SK-N-SH (cell line): Measurements from ENCODE around the gene DEFB118. TPM values are rescaled to one million over a fixed set of nuclear protein-coding genes. Genes with fewer than 3 reads are reported as not detected.

Source experiments
- CTCF ChIA-PET: fragments of 300-600, 350-600 bp; formaldehyde crosslinking; extraction: SDS; loops from one replicate; lab custom pipeline; 2021; lab: Yijun Ruan, JAX
- POLR2A ChIA-PET: fragments of 350-600 bp; sonication (Branson Sonifier 250); formaldehyde crosslinking; extraction: SDS; loops from one replicate; lab custom pipeline; 2020; ENCODE audit warnings: antibody characterized with exemption, inconsistent platforms; lab: Yijun Ruan, JAX
- DNase-seq: peaks from one replicate; pipeline ENCODE4 v3.0.0; 2012
- H2AFZ ChIP-seq: fragments of 200-600 bp; sonication (generic); 2 replicates; pipeline ENCODE4 v1.8.1; 2016; ENCODE audit warnings: antibody characterized with exemption, mild to moderate bottlenecking, low read depth
- H3F3A ChIP-seq: fragments of 200-600 bp; sonication (generic); replicated peaks from 2 replicates; pipeline ENCODE3; 2016; ENCODE audit warnings: antibody characterized with exemption, mild to moderate bottlenecking; ENCODE audit not compliant: insufficient read depth
- H3K27ac ChIP-seq, 2 experiments: fragments of 200-500 bp in 1 of 2; fragments of 200-600 bp in 1 of 2; sonication (Bioruptor generic) in 1 of 2; sonication (generic), shearing (Covaris generic) in 1 of 2; 2 replicates each; pipeline versions ENCODE4 v1.5.1 to v1.6.1; 2014 to 2016; ENCODE audit warnings: low read depth in 2 of 2, inconsistent platforms in 1 of 2, low read length in 1 of 2, mild to moderate bottlenecking in 1 of 2, mixed read lengths in 1 of 2
- H3K27me3 ChIP-seq: fragments of 200-600 bp; sonication (generic), shearing (Covaris generic); 2 replicates; pipeline ENCODE4 v1.6.1; 2016; ENCODE audit warnings: mixed run types; ENCODE audit not compliant: insufficient read depth
- H3K36me3 ChIP-seq, 2 experiments: fragments of 200-500 bp in 1 of 2; fragments of 200-600 bp in 1 of 2; sonication (Bioruptor generic) in 1 of 2; sonication (generic) in 1 of 2; replicated peaks in 1 of 2; 2 replicates each; pipeline versions ENCODE3 to v1.5.1; 2014 to 2016; ENCODE audit warnings: low read length in 1 of 2, mild to moderate bottlenecking in 1 of 2; ENCODE audit not compliant: insufficient read depth in 2 of 2, control insufficient read depth in 1 of 2
- H3K4me1 ChIP-seq, 2 experiments: fragments of 200-500 bp in 1 of 2; fragments of 200-600 bp in 1 of 2; sonication (Bioruptor generic) in 1 of 2; sonication (generic), shearing (Covaris generic) in 1 of 2; 2 replicates each; pipeline versions ENCODE4 v1.5.1 to v1.6.1; 2014 to 2016; ENCODE audit warnings: low read depth in 1 of 2, low read length in 1 of 2, mixed run types in 1 of 2; ENCODE audit not compliant: insufficient read depth in 2 of 2, control insufficient read depth in 1 of 2
- H3K4me2 ChIP-seq: fragments of 200-600 bp; sonication (generic), shearing (Covaris generic); 2 replicates; pipeline ENCODE4 v1.6.1; 2017; ENCODE audit warnings: mixed run types
- H3K4me3 ChIP-seq, 2 experiments: fragments of 200-500 bp in 1 of 2; fragments of 200-600 bp in 1 of 2; sonication (Bioruptor generic) in 1 of 2; sonication (generic), shearing (Covaris generic) in 1 of 2; 2 replicates each; pipeline versions ENCODE4 v1.5.1 to v1.8.1; 2014 to 2016; ENCODE audit warnings: low read depth in 2 of 2, inconsistent platforms in 1 of 2, low read length in 1 of 2, mild to moderate bottlenecking in 1 of 2, mixed read lengths in 1 of 2, moderate library complexity in 1 of 2
- H3K79me2 ChIP-seq: fragments of 200-600 bp; sonication (generic); 2 replicates; pipeline ENCODE4 v1.8.1; 2017; ENCODE audit warnings: mild to moderate bottlenecking; ENCODE audit not compliant: insufficient read depth
- H3K9ac ChIP-seq: fragments of 200-600 bp; sonication (generic); 2 replicates; pipeline ENCODE4 v1.6.1; 2017; ENCODE audit warnings: mixed run types
- H3K9me2 ChIP-seq: fragments of 200-600 bp; sonication (generic); 2 replicates; pipeline ENCODE4 v1.6.1; 2017; ENCODE audit warnings: mixed run types
- H3K9me3 ChIP-seq: fragments of 200-600 bp; sonication (generic); 2 replicates; pipeline ENCODE4 v1.6.1; 2017; ENCODE audit warnings: mixed run types, mild to moderate bottlenecking, moderate library complexity
- H4K20me1 ChIP-seq: fragments of 200-600 bp; sonication (generic); 2 replicates; pipeline ENCODE4 v1.6.1; 2017; ENCODE audit warnings: mild to moderate bottlenecking, mixed run types; ENCODE audit not compliant: insufficient read depth
- CHD2 ChIP-seq: fragments of 150-350 bp; IDR thresholded peaks from 2 replicates; pipeline ENCODE4 v1.6.1; 2018; ENCODE audit warnings: low read length; ENCODE audit not compliant: partially characterized antibody
- CTCF ChIP-seq: fragments of 200-600 bp; sonication (generic); IDR thresholded peaks from 2 replicates; pipeline ENCODE4 v1.6.1; 2017; ENCODE audit warnings: antibody characterized with exemption, mild to moderate bottlenecking, moderate library complexity
- ELF1 ChIP-seq: IDR thresholded peaks from 2 replicates; pipeline ENCODE4 v1.4.0; 2012
- EP300 ChIP-seq, 2 experiments: IDR thresholded peaks; 2 replicates each; pipeline versions ENCODE4 v1.4.0 to v1.6.1; 2012; ENCODE audit warnings: borderline replicate concordance in 1 of 2, low read depth in 1 of 2, low read length in 1 of 2
- FOSL2 ChIP-seq: IDR thresholded peaks from 2 replicates; pipeline ENCODE4 v1.4.0; 2012; ENCODE audit warnings: low read depth, mild to moderate bottlenecking, moderate library complexity, borderline replicate concordance
- FOXJ3 ChIP-seq: sonication (generic); formaldehyde crosslinking; IDR thresholded peaks from 2 replicates; pipeline ENCODE4 v1.5.1; 2020; ENCODE audit warnings: mild to moderate bottlenecking, missing genetic modification reagents
- GABPA ChIP-seq: IDR thresholded peaks from 2 replicates; pipeline ENCODE4 v1.4.0; 2012; ENCODE audit warnings: low read depth, mild to moderate bottlenecking
- JUND ChIP-seq: IDR thresholded peaks from 2 replicates; pipeline ENCODE4 v1.4.0; 2012
- MXI1 ChIP-seq: IDR thresholded peaks from 2 replicates; pipeline ENCODE4 v1.6.1; 2012; ENCODE audit warnings: mild to moderate bottlenecking, low read depth, low read length, improper control_type of control experiment
- NFIC ChIP-seq: IDR thresholded peaks from 2 replicates; pipeline ENCODE4 v1.4.0; 2012; ENCODE audit warnings: borderline replicate concordance
- NRF1 ChIP-seq: IDR thresholded peaks from 2 replicates; pipeline ENCODE4 v1.6.1; 2012; ENCODE audit warnings: low read depth, mild to moderate bottlenecking, low read length
- POLR2AphosphoS5 ChIP-seq: IDR thresholded peaks from 2 replicates; pipeline ENCODE4 v1.6.1; 2012; ENCODE audit warnings: low read depth, low read length
- RAD21 ChIP-seq: IDR thresholded peaks from 2 replicates; pipeline ENCODE4 v1.6.1; 2012; ENCODE audit warnings: mild to moderate bottlenecking, low read length
- SMC3 ChIP-seq: IDR thresholded peaks from 2 replicates; pipeline ENCODE4 v1.6.1; 2012; ENCODE audit warnings: low read depth, low read length, improper control_type of control experiment
- TAF1 ChIP-seq: IDR thresholded peaks from 2 replicates; pipeline ENCODE4 v1.6.1; 2012; ENCODE audit warnings: low read depth, mild to moderate bottlenecking, low read length, moderate library complexity, borderline replicate concordance
- TCF12 ChIP-seq: IDR thresholded peaks from 2 replicates; pipeline ENCODE4 v1.4.0; 2012
- USF1 ChIP-seq: IDR thresholded peaks from 2 replicates; pipeline ENCODE4 v1.4.0; 2012; ENCODE audit warnings: low read depth, borderline replicate concordance
- WGBS: methylation state at CpG from one replicate; pipeline ENCODE4 v1.1.6; 2017; ENCODE audit warnings: low lambda C conversion rate; 5-methylcytosine and 5-hydroxymethylcytosine counted together
- polyA plus RNA-seq, 3 experiments: library from polyadenylated mRNA; depleted of rRNA; stranded (reverse); fragments of >200 nt; gene quantifications; 2 replicates each; pipeline ENCODE4 v1.2.3, GENCODE V29; 2012
- small RNA-seq, 7 experiments: library from RNA; depleted of rRNA; stranded (forward); fragments of <200 nt; gene quantifications; one replicate each; pipeline ENCODE3, GENCODE V24; 2012
- TF ChIP-seq, protein P1 (sequence below): IDR thresholded peaks from 2 replicates; pipeline ENCODE4 v1.4.0; 2012; ENCODE audit warnings: low read depth, borderline replicate concordance

Gene DEFB118
- polyA plus RNA-seq, 1 of the 3 experiments (the other 2 are of a cell fraction): not detected

DNA sequence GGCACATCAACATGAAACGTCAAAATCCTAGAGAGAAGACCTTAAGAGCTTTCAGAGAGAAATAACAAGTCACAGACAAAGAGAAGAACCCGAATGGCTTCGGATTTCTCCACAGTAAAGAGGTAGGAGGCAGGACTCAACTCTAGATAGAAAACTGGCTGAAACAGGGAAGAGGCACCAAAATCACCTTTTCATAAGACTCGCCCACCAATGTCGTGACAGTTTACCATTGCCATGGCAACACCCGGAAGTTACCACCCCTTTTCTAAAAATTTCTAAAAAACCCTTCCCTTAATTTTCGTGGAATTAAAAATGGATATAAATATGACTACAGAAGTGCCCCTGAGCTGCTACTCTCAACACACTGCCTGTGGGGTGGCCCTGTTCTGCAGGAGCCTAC lies 49.9 kb downstream of the DEFB118 start:
- H3K27ac ChIP-seq: no peak overlapping the region
- H3K4me1 ChIP-seq: no peaks in the 10 kb centered on the region
- H3K4me3 ChIP-seq: no peak overlapping the region
- peaks cover 28% of the 10 kb centered on the region; the same call in 1 of the 2 replicates for H3K27me3 ChIP-seq
- no peak for TF ChIP-seq CHD2
- TF ChIP-seq FOSL2: no peak
- TF ChIP-seq, protein P1, sequence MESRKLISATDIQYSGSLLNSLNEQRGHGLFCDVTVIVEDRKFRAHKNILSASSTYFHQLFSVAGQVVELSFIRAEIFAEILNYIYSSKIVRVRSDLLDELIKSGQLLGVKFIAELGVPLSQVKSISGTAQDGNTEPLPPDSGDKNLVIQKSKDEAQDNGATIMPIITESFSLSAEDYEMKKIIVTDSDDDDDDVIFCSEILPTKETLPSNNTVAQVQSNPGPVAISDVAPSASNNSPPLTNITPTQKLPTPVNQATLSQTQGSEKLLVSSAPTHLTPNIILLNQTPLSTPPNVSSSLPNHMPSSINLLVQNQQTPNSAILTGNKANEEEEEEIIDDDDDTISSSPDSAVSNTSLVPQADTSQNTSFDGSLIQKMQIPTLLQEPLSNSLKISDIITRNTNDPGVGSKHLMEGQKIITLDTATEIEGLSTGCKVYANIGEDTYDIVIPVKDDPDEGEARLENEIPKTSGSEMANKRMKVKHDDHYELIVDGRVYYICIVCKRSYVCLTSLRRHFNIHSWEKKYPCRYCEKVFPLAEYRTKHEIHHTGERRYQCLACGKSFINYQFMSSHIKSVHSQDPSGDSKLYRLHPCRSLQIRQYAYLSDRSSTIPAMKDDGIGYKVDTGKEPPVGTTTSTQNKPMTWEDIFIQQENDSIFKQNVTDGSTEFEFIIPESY: no peak
- TF ChIP-seq ELF1: no peak
- TF ChIP-seq CTCF: no peak
- no peak for TF ChIP-seq TCF12
- no peak for TF ChIP-seq NRF1
- TF ChIP-seq GABPA: no peak
- no peak for TF ChIP-seq SMC3
- TF ChIP-seq USF1: no peak
- TF ChIP-seq POLR2AphosphoS5: no peak
- TF ChIP-seq NFIC: no peak
- TF ChIP-seq JUND: no peak
- TF ChIP-seq EP300 (IDR thresholded peaks at IDR 0.05; ENCODE audit: borderline replicate concordance in 1 of 2, low read depth in 1 of 2, low read length in 1 of 2): no peak
- no peak for TF ChIP-seq TAF1
- TF ChIP-seq RAD21: no peak
- no peak for TF ChIP-seq MXI1
- TF ChIP-seq FOXJ3 (CRISPR knock-in tag): no peak
- POLR2A ChIA-PET: no interaction called here
- H4K20me1 ChIP-seq: no peaks in the 10 kb centered on the region
- no peak overlapping the region for H3K4me2 ChIP-seq
- H3K79me2 ChIP-seq: no peaks in the 10 kb centered on the region
- no peaks in the 10 kb centered on the region for H3F3A ChIP-seq
- H3K36me3 ChIP-seq: no peaks in the 10 kb centered on the region
- DNase-seq: no peak
- no peaks in the 10 kb centered on the region for H3K9me3 ChIP-seq
- 18% methylated on average over 7 of the region's 7 CpGs for WGBS
- no peak overlapping the region for H3K9ac ChIP-seq
- H3K9me2 ChIP-seq: no peaks in the 10 kb centered on the region
- CTCF ChIA-PET: no interaction called here
- no peak overlapping the region for H2AFZ ChIP-seq

Small RNA genes lying within 50 kb of the gene (small RNA-seq; reads per million reads assigned to genes)
- gene DEFB117: 0 reads per million in 7 experiments
- gene RF00561: 0 reads per million in 7 experiments
- gene RNA5SP480: 0 reads per million in 7 experiments

Other genes starting within 250 kb of the DEFB118 start
- gene DEFB115, start 110.9 kb upstream of the DEFB118 start, polyA plus RNA-seq (2012; rRNA removed): not detected in 2 replicates
- not detected in 2 replicates for gene DEFB116, start 60.0 kb upstream of the DEFB118 start, polyA plus RNA-seq (2012; rRNA removed)
- gene DEFB119, start 22.0 kb downstream of the DEFB118 start, polyA plus RNA-seq (2012; rRNA removed): not detected in 2 replicates
- gene DEFB121, start 37.6 kb downstream of the DEFB118 start, polyA plus RNA-seq (2012; rRNA removed): not detected in 2 replicates
- gene DEFB123, start 72.0 kb downstream of the DEFB118 start, polyA plus RNA-seq (2012; rRNA removed): not detected in 2 replicates
- 0.26 and 0.49 TPM in 2 replicates for gene DEFB124, start 106.5 kb downstream of the DEFB118 start, polyA plus RNA-seq (2012; rRNA removed)
- gene REM1, start 106.7 kb downstream of the DEFB118 start, polyA plus RNA-seq (2012; rRNA removed): 6.1 and 7.1 TPM in 2 replicates
- gene HM13, start 145.8 kb downstream of the DEFB118 start, polyA plus RNA-seq (2012; rRNA removed): 160 and 176 TPM in 2 replicates
- 324 and 493 TPM in 2 replicates for gene ID1, start 236.7 kb downstream of the DEFB118 start, polyA plus RNA-seq (2012; rRNA removed)